BLaER1 (cell line): ENCODE data around the gene PI4K2A.
A peak's percentile ranks its signal among the peaks of the same experiment; 100 is the strongest.
"Not testable (repeated sequence)": the region's sequence is repeated elsewhere in the genome, so short reads cannot be mapped to it uniquely, and the experiment has no call there.

Experiments
- H3K27ac ChIP-seq: shearing (Covaris generic); formaldehyde crosslinking; 2 replicates; pipeline ENCODE4 v1.8.1; 2022
- H3K27me3 ChIP-seq: shearing (Covaris generic); formaldehyde crosslinking; 2 replicates; pipeline ENCODE4 v1.8.1; 2022
- H3K36me3 ChIP-seq: shearing (Covaris generic); formaldehyde crosslinking; 2 replicates; pipeline ENCODE4 v1.8.1; 2022
- H3K4me1 ChIP-seq: shearing (Covaris generic); formaldehyde crosslinking; 2 replicates; pipeline ENCODE4 v1.8.1; 2022
- H3K4me2 ChIP-seq: shearing (Covaris generic); formaldehyde crosslinking; 2 replicates; pipeline ENCODE4 v1.8.1; 2022
- H3K4me3 ChIP-seq: shearing (Covaris generic); formaldehyde crosslinking; 2 replicates; pipeline ENCODE4 v1.8.1; 2022
- H3K9ac ChIP-seq: shearing (Covaris generic); formaldehyde crosslinking; 2 replicates; pipeline ENCODE4 v1.8.1; 2022
- H3K9me3 ChIP-seq: shearing (Covaris generic); formaldehyde crosslinking; 2 replicates; pipeline ENCODE4 v1.8.1; 2022
- H4K20me1 ChIP-seq: shearing (Covaris generic); formaldehyde crosslinking; 2 replicates; pipeline ENCODE4 v1.8.1; 2022
- Cebpa-rat ChIP-seq: shearing (Covaris generic); IDR thresholded peaks from 2 replicates; pipeline ENCODE4 v1.8.1; 2022

Gene PI4K2A

DNA sequence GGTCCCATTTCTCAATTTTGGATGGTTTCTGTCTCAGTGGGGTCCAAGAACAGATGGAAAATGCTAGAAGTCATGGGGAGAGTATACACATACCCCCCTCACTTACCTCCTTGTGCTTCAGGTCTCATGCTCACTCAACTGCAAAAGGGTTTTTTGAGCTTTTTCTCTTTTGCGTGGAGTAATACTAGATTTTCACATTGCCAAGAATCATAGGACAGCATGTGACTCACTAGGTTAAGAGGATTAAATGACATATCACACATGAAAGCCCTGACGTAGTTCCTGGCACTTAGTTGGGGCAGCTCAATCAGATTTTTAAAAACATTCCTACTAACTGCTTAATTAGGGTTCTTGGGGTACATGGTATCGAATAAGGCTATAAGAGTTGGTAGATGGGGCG is 4.5 kb downstream of the PI4K2A start:
- no peaks in the 10 kb centered on the region for H3K27me3 ChIP-seq
- no peak overlapping the region for H3K9ac ChIP-seq
- TF ChIP-seq Cebpa-rat, result no peak
- 0 out of 2 replicates have a peak, but pooled peaks cover 7% of the 10 kb centered on the region for H3K36me3 ChIP-seq
- H3K4me2 ChIP-seq, result no peak overlapping the region
- H3K9me3 ChIP-seq, result peaks cover 10% of the 10 kb centered on the region; the same call in 1 of the 2 replicates
- H3K4me1 ChIP-seq, result peaks cover 13% of the 10 kb centered on the region
- peaks cover 13% of the 10 kb centered on the region; the same call in 1 of the 2 replicates for H4K20me1 ChIP-seq
- no peak overlapping the region for H3K4me3 ChIP-seq
- H3K27ac ChIP-seq, result no peak overlapping the region

DNA sequence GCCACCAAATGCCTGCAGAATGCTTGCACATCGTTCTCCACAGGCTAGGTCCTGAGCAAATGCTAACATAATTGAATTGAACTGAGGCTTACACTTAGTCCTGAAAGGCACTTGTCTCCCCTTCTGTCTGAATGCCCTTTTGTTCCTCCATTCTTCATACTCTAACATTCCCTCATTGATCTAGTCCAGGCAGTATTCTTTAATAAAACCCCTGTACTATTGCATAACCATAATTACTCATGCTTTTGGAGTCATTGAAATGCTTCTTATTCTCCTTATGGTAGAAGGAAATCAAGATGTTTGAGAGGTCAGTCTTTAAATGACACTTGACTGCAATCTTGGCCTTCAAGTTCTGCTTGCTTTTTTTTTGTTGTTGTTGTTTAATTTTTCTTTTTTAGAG is 7.1 kb downstream of the PI4K2A start:
- TF ChIP-seq Cebpa-rat, result no peak
- H3K27ac ChIP-seq, result no peak overlapping the region
- H3K4me2 ChIP-seq, result no peak overlapping the region
- no peak overlapping the region for H3K4me3 ChIP-seq
- H4K20me1 ChIP-seq, result no peaks in the 10 kb centered on the region
- no peaks in the 10 kb centered on the region for H3K27me3 ChIP-seq
- peaks cover under 1% of the 10 kb centered on the region for H3K4me1 ChIP-seq
- H3K9me3 ChIP-seq, result no peaks in the 10 kb centered on the region
- H3K9ac ChIP-seq, result no peak overlapping the region
- peaks cover 27% of the 10 kb centered on the region for H3K36me3 ChIP-seq

GRCh38 chr10:97648562-97649404 is 8.3 kb downstream of the PI4K2A start:
- Histone ChIP-seq H3K27ac (no peak overlapping the region), H3K9ac (no peak overlapping the region), H3K4me2 (no peak overlapping the region), H3K9me3 (no peaks in the 10 kb centered on the region), H3K4me1 (no peaks in the 10 kb centered on the region), H3K36me3 (peaks cover 35% of the 10 kb centered on the region), H4K20me1 (no peaks in the 10 kb centered on the region), H3K4me3 (no peak overlapping the region), H3K27me3 (no peaks in the 10 kb centered on the region)
- no peak for TF ChIP-seq Cebpa-rat

DNA sequence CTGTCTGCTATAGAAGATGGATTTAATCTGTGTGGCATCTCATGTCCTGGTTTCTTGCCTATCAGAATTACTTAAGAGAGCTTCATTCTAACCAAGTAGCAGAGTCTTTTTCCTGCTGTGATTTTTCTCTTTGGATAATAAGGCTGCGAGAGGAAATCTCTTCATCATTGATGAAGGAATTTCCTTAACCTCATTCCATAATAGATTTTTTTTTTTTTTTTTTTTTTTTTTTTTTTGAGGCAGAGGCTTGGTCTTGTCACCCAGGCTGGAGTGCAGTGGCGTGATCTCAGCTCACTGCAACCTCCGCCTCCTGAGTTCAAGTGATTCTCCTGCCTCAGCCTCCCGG is 8.9 kb downstream of the PI4K2A start:
- not testable (repeated sequence) for H3K9me3 ChIP-seq, H3K4me3 ChIP-seq, H4K20me1 ChIP-seq, H3K4me2 ChIP-seq, H3K9ac ChIP-seq, H3K27me3 ChIP-seq, H3K27ac ChIP-seq, H3K4me1 ChIP-seq
- H3K36me3 ChIP-seq, result peaks cover 31% of the 10 kb centered on the region

- peaks cover 29% of the 10 kb centered on the region for H3K36me3 ChIP-seq
- no peaks in the 10 kb centered on the region for H3K9me3 ChIP-seq
- H3K27me3 ChIP-seq, result no peaks in the 10 kb centered on the region
- no peaks in the 10 kb centered on the region for H3K4me1 ChIP-seq
- H3K4me3 ChIP-seq, result no peak overlapping the region
- no peak overlapping the region for H3K9ac ChIP-seq
- H3K27ac ChIP-seq, result no peak overlapping the region
- no peaks in the 10 kb centered on the region for H4K20me1 ChIP-seq
- no peak overlapping the region for H3K4me2 ChIP-seq
- no peak for TF ChIP-seq Cebpa-rat
Observed at GRCh38 chr10:97650726-97651125, 10.3 kb downstream of the PI4K2A start.

DNA sequence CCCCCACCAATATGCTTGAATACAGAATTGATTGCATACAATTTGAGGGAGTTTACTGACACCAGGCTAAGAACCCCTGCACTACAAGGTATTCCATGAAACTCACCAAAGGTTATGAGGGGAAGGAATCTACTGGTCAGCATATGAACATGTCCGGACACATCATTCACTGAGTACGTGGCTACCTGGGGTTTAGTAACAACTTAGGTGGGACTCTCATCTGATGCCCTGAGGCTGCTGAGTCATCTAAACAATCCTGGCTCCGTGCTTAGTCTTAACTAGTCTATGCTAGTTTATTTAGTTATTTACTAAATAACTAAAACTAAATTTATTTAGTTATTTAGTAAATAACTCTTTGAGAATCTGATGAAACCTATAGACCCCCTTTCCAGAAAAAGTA is 11.3 kb downstream of the PI4K2A start:
- Histone ChIP-seq H3K4me1 (no peaks in the 10 kb centered on the region), H3K9ac (no peak overlapping the region), H3K27ac (no peak overlapping the region), H4K20me1 (no peaks in the 10 kb centered on the region), H3K9me3 (no peaks in the 10 kb centered on the region), H3K4me3 (no peak overlapping the region), H3K4me2 (no peak overlapping the region), H3K27me3 (no peaks in the 10 kb centered on the region), H3K36me3 (peaks cover 31% of the 10 kb centered on the region)
- no peak for TF ChIP-seq Cebpa-rat

DNA sequence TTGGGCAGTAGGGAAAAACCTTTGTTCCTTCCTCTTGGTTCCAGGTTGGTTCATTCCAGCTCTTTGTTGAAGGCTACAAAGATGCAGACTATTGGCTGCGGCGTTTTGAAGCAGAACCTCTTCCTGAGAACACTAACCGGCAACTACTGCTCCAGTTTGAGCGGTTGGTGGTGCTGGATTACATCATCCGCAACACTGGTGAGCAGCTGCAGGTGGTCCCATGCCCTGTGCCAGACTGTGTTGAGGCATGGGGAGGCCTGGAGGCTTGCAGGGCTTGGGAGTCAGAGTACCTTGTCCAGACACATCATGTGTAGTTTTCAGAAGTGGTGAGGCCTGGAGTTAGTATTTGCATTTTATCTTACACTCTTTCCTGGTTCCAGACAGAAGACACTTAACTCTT is 16.3 kb downstream of the PI4K2A start:
- Histone ChIP-seq H3K27ac (no peak overlapping the region), H3K9me3 (no peaks in the 10 kb centered on the region), H3K4me3 (no peak overlapping the region), H3K27me3 (no peaks in the 10 kb centered on the region), H4K20me1 (no peaks in the 10 kb centered on the region), H3K36me3 (peaks cover 20% of the 10 kb centered on the region), H3K4me1 (no peaks in the 10 kb centered on the region), H3K4me2 (no peak overlapping the region), H3K9ac (no peak overlapping the region)
- no peak for TF ChIP-seq Cebpa-rat

DNA sequence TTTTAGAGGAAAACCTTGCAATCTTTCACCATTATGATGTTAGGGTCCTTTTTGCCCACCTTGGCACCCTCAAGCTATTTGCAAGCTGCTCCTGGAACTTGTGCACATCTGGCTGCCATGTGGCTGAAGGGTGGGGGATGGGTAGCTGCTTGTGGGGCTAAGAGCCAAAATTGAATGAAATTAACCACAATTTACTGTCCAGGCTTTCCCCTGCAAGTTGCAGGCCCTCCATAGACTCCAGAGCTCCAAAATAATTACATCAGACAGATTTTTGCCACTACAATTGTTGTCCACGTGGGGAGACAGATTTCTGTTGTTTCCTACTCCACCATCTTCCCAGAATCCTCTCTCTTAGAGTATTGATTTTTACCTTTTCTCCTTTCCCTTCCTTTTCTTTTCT is 19.1 kb downstream of the PI4K2A start:
- no peak for TF ChIP-seq Cebpa-rat
- peaks cover 7% of the 10 kb centered on the region; the same call in 1 of the 2 replicates for H3K4me1 ChIP-seq
- no peaks in the 10 kb centered on the region for H3K9me3 ChIP-seq
- H3K4me3 ChIP-seq, result no peak overlapping the region
- H4K20me1 ChIP-seq, result no peaks in the 10 kb centered on the region
- no peaks in the 10 kb centered on the region for H3K27me3 ChIP-seq
- H3K9ac ChIP-seq, result no peak overlapping the region
- H3K27ac ChIP-seq, result no peak overlapping the region
- H3K36me3 ChIP-seq, result 0 out of 2 replicates have a peak, but pooled peaks cover 5% of the 10 kb centered on the region
- H3K4me2 ChIP-seq, result no peak overlapping the region

- peaks cover 16% of the 10 kb centered on the region for H3K36me3 ChIP-seq
Observed at GRCh38 chr10:97664282-97664850, 23.9 kb downstream of the PI4K2A start.

DNA sequence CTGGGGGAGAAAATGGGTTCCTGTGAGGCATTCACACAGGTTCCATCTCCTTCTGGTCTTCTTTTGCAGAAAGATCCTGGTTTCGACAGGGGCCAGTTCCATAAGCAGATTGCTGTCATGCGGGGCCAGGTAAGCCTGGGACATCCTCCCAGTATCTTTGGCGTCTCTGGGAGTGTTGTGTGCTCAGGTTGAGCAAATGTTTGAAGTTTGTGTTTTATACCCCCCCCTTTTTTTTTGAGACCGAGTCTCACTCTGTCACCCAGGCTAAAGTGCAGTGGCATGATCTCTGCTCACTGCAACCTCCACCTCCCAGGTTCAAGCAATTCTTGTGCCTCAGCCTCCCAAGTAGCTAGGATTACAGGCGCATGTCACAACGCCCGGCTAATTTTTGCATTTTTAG is 26.5 kb downstream of the PI4K2A start:
- no peak for TF ChIP-seq Cebpa-rat
- Histone ChIP-seq H3K4me2 (no peak overlapping the region), H3K9me3 (no peaks in the 10 kb centered on the region), H3K4me3 (no peak overlapping the region), H3K4me1 (peaks cover 7% of the 10 kb centered on the region; the same call in 1 of the 2 replicates), H3K27ac (no peak overlapping the region), H4K20me1 (no peaks in the 10 kb centered on the region), H3K27me3 (no peaks in the 10 kb centered on the region), H3K9ac (no peak overlapping the region), H3K36me3 (peaks cover 16% of the 10 kb centered on the region)

More at GRCh38 chr10:97664282-97664850, 23.9 kb downstream of the PI4K2A start:
- no peak for TF ChIP-seq Cebpa-rat
- Histone ChIP-seq H3K27me3 (no peaks in the 10 kb centered on the region), H3K4me1 (peaks cover 7% of the 10 kb centered on the region; the same call in 1 of the 2 replicates), H3K9ac (no peak overlapping the region), H3K27ac (no peak overlapping the region), H3K9me3 (no peaks in the 10 kb centered on the region), H4K20me1 (no peaks in the 10 kb centered on the region), H3K4me3 (no peak overlapping the region), H3K4me2 (peak overlapping the region; percentile 2; the same call in 1 of the 2 replicates)
